Fibroblast of the aortic adventitia (primary cell): Measurements from ENCODE around the gene B4GALNT1. TPM values are rescaled to one million over a fixed set of nuclear protein-coding genes. Genes with fewer than 3 reads are reported as not detected.

Experiments
- DNase-seq: peaks from one replicate; pipeline ENCODE4 v3.0.0-alpha.2; 2010; ENCODE audit warnings: low read depth
- H3K4me3 ChIP-seq: 2 replicates; pipeline ENCODE4 v1.5.1; 2011; ENCODE audit warnings: low read depth, mild to moderate bottlenecking, control low read depth, low read length, moderate library complexity
- CTCF ChIP-seq: IDR thresholded peaks from 2 replicates; pipeline ENCODE4 v1.5.1; 2011; ENCODE audit warnings: mild to moderate bottlenecking, low read length, control low read depth, inconsistent platforms; ENCODE audit not compliant: insufficient read depth
- total RNA-seq: library from RNA; depleted of rRNA; stranded (reverse); fragments of >200 nt; gene quantifications from 2 replicates; pipeline ENCODE4 v1.2.3, GENCODE V29; 2012; ENCODE audit warnings: low replicate concordance

B4GALNT1 gene
- total RNA-seq, 1 donor, result 6.9 TPM

DNA sequence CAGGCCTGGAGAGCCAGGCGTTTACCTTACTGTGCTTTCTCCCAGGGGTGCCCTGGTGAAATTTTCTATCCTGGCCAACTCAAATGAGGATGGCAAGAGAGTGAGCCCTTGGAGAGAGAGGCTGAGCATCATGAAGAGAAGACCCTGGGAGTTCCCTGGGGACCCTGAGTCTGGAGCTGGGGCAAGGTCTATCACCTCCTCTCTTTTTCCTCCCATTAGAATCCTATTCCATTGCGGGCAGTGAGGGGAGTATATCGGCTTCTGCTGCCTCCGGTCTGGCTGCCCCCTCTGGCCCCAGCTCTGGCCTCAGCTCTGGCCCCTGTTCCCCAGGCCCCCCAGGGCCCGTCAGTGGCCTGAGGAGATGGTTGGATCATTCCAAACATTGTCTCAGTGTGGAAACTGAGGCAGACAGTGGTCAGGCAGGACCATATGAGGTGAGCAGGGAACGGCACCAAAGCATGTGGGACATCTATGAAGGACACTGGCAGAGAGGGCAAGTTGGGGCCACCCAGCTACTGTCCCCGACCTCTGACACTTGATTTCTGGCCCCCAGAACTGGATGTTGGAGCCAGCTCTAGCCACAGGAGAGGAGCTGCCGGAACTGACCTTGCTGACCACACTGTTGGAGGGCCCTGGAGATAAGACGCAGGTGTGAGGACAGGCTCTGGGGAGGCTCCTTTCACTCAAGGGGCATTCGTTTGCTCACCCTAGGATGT, 20.1 kb downstream of the B4GALNT1 start:
- H3K4me3 ChIP-seq, result no peak overlapping the region
- no peak for DNase-seq
- TF ChIP-seq CTCF, result no peak

DNA sequence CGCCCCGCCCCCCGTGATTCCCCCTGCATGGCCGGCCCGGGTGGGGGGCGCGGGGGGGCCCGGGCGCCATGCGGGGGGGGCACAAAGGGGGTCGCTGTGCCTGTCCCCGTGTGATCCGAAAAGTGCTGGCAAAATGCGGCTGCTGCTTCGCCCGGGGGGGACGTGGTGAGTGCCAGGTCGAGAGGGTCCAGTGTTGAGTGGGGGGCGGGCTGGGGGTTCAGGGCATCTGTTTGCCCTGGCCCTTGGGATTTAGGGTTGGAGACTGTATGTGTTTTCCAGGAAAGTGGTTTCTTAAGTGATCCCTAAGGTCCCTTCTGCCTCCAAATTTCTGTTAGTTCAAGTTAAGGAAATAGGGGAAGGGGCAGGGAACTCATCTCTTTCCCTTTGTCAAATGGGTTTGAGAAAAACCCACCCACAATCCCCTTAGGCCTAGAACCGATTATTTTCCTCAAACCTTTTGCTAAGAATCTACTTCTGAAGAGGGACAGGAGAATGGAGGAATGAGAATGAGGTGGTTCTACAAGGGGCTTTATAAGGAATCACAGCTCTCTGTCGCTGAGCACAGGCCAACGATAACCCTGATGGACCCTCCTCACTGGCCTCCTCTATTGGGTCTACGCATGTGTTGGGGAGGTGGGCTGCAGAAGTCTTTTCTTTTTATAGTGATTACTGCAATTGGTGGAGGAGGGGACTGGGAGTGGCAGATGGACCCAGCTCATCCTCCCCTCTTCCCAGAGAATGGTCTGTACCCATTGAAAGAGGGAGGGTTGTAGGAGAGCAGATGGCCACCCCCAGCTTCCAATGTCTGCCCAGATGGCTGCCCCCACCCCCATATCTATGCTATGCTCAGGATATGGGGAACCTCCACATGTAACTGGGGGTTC, 20.9 kb downstream of the B4GALNT1 start:
- H3K4me3 ChIP-seq, result peak overlapping the region; percentile 72
- TF ChIP-seq CTCF, result no peak
- no peak for DNase-seq

DNA sequence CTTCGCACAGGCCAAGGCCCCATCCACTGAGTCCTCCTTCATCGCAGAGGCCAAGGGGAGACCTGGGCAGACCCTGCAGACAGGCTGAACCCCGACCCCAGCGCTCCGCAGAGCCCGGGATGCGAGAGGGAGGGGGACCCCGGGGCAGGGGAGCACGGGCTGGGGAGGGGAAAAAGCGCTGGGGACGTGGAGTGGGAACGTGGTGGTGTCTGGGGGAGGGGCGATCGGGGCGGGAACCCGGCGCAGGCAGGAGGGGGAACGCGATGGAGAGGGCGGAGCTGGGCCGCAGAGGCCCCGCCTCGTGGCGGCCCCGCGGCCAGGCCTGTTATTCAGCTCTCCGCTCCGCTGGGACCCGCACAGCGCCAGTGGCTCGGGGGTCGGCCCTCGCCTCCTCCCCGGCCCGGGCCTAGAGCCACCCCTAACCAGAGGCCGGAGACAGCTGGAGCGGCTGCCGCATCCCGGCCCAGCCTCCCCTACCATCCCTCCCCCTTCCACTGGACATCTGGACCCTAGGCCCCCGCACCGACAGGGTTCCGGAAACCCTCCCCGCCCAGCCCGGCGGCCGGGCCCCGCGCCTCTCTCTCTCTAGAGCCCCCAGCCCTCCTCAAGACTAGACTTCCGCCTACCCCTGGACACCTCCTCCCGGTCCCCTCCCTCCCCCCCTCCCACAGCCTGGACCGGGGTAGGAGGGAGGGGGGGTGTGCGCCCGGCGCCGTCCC, 21.7 kb downstream of the B4GALNT1 start, which contains the start of gene ARHGEF25:
TSS of gene ARHGEF25 (plus strand) at position 328 of the 719 bp plus-strand sequence. CDS start 460 bp downstream, outside the sequence.
- peak; percentile 37 for DNase-seq
- H3K4me3 ChIP-seq, result peak within 1 kb of the TSS; percentile 72
- no peak for TF ChIP-seq CTCF

- TF ChIP-seq CTCF, result no peak
- no peak for DNase-seq
- peak overlapping the region; percentile 72 for H3K4me3 ChIP-seq
These were observed 22.4 kb downstream of the B4GALNT1 start for GRCh38 chr12:57610554-57611107.

- no peak overlapping the region for H3K4me3 ChIP-seq
- no peak for TF ChIP-seq CTCF
These were observed 23.0 kb downstream of the B4GALNT1 start for GRCh38 chr12:57609781-57610553.

More at GRCh38 chr12:57609781-57610553, 23.0 kb downstream of the B4GALNT1 start:
- no peak for DNase-seq
